Skeletal muscle tissue (tissue), 4 donors: ENCODE data around the gene USP34. TPM values are rescaled to one million over a fixed set of nuclear protein-coding genes. Genes with fewer than 3 reads are reported as not detected.
"Not testable (repeated sequence)": the region's sequence is repeated elsewhere in the genome, so short reads cannot be mapped to it uniquely, and the experiment has no call there.

Experiments
- H3K27ac ChIP-seq: one replicate; pipeline ENCODE4 v1.7.0; 2013; ENCODE audit warnings: mild to moderate bottlenecking, low read depth, low read length, inconsistent platforms
- H3K27me3 ChIP-seq, 3 donors: one replicate each; pipeline ENCODE4 v1.7.0; 2013; ENCODE audit warnings: low read length in 3 of 3; ENCODE audit not compliant: control insufficient read depth in 3 of 3, insufficient read depth in 3 of 3
- H3K36me3 ChIP-seq, 3 donors: one replicate each; pipeline ENCODE4 v1.7.0; 2013; ENCODE audit warnings: low read length in 3 of 3; ENCODE audit not compliant: control insufficient read depth in 3 of 3, insufficient read depth in 3 of 3
- H3K4me1 ChIP-seq, 3 donors: one replicate each; pipeline ENCODE4 v1.7.0; 2013; ENCODE audit warnings: low read length in 3 of 3, mild to moderate bottlenecking in 3 of 3; ENCODE audit not compliant: control insufficient read depth in 3 of 3, insufficient read depth in 3 of 3
- H3K4me3 ChIP-seq, 3 donors: one replicate each; pipeline ENCODE4 v1.7.0; 2013; ENCODE audit warnings: low read length in 3 of 3
- H3K9ac ChIP-seq, 3 donors: one replicate each; pipeline ENCODE4 v1.7.0; 2013; ENCODE audit warnings: low read length in 3 of 3, mild to moderate bottlenecking in 3 of 3, moderate library complexity in 2 of 3, low read depth in 1 of 3
- H3K9me3 ChIP-seq, 3 donors: one replicate each; pipeline ENCODE4 v1.7.0; 2013; ENCODE audit warnings: low read length in 3 of 3; ENCODE audit not compliant: control insufficient read depth in 3 of 3
- total RNA-seq: library from RNA; depleted of rRNA; stranded (reverse); fragments of >200 nt; gene quantifications from one replicate; pipeline ENCODE4 v1.2.3, GENCODE V29; 2014
- donor health status: Osteomylitis.

Gene USP34
- total RNA-seq, 1 donor from 2014 or later: 108 TPM

DNA sequence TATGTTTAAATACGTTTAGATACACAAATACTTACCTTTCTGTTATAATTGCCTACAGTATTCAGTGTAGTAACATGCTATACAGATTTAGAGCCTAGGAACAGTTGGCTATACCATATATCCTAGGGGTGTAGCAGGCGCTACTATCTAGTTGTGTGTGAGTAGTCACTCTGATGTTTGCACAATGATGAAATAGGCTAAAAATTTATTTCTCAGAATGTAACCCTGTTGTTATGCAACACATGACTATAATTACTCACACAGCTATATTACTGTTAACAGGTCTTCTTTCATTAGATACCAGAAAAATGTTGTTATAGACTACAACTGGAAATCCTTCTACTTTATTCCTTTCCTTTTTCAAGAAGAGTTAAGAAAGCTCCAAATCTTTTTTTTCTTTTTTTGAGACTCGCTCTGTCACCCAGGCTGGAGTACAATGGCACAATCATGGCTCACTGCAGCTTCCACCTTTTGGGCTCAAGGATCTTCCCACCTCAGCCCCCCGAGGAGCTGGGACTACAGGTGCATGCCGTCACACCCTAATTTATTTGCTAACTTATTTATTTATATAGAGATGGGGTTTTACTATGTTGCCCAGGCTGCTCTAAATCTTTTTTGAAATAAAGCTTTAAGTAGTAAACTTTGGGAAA is 260.4 kb downstream of the USP34 start:
- Histone ChIP-seq H3K27me3 (no peaks in the 10 kb centered on the region), H3K9me3 (no peaks in the 10 kb centered on the region), H3K27ac (peak overlapping the region; percentile 0), H3K9ac (no peak overlapping the region), H3K4me1 (peaks cover 0 to 3% (median 0%) of the 10 kb centered on the region in 3 donors), H3K36me3 (peaks cover 17 to 42% (median 37%) of the 10 kb centered on the region in 3 donors), H3K4me3 (no peak overlapping the region)

DNA sequence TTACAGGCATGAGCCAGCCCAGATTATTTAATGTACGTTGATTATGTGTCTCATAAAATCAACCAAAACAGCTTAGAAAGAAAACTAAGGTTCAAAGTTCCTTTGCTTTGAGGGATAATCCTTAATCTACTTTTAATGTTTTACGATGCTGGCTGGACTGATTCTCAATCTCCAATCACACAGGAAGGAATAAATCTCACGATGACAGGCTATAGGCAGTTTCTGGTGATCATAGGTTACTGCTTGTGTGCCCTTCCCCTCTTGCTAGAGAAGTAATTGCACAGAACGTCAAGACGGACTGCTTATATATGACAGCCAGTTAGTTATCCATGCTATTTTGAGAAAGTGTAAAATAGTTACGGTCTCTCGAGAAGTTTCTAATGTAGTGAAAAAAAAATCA is 265.8 kb downstream of the USP34 start:
- H3K4me1 ChIP-seq: peaks cover 0 to 2% (median 0%) of the 10 kb centered on the region in 3 donors
- no peak overlapping the region for H3K4me3 ChIP-seq
- no peak overlapping the region for H3K9ac ChIP-seq
- H3K27me3 ChIP-seq: no peaks in the 10 kb centered on the region
- peaks cover 13 to 63% (median 58%) of the 10 kb centered on the region in 3 donors for H3K36me3 ChIP-seq
- no peak overlapping the region for H3K27ac ChIP-seq
- H3K9me3 ChIP-seq: no peaks in the 10 kb centered on the region

DNA sequence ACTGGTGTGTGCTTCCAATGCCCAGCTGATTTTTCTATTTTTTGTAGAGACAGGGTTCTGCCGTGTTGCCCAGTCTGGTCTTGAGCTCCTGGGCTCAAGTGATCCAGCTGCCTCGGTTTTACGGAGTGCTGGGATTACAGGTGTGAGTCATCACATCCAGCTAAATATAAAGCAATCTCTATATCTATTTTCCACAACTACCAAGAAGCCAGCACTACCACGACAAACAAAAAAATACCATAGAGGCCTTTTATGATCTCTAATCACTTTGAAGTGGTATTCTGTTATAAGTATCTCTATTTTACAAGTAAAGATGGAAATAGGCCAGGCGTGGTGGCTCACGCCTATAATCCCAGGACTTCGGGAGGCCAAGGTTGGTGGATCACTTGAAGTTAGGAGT is 274.2 kb downstream of the USP34 start:
- no peak overlapping the region for H3K27ac ChIP-seq
- H3K9me3 ChIP-seq: no peaks in the 10 kb centered on the region
- H3K27me3 ChIP-seq: no peaks in the 10 kb centered on the region
- no peak overlapping the region for H3K9ac ChIP-seq
- peaks cover 0 to 27% (median 19%) of the 10 kb centered on the region in 3 donors for H3K36me3 ChIP-seq
- H3K4me1 ChIP-seq: no peaks in the 10 kb centered on the region
- no peak overlapping the region for H3K4me3 ChIP-seq

DNA sequence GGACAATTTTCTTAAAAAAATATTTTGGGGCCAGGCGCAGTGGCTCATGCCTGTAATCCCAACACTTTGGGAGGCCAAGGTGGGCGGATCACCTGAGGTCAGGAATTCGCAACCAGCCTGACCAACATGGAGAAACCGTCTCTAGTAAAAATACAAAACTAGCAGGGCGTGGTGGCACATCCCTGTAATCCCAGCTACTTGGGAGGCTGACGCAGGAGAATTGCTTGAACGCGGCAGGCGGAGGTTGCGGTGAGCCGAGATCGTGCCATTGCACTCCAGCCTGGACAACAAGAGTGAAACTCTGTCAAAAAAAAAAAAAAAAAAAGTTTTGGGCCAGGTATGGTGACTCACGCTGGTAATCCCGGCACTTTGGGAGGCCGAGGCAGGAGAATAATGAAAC is 276.2 kb downstream of the USP34 start:
- not testable (repeated sequence) for H3K4me1 ChIP-seq, H3K4me3 ChIP-seq, H3K9ac ChIP-seq, H3K9me3 ChIP-seq, H3K27ac ChIP-seq, H3K27me3 ChIP-seq
- H3K36me3 ChIP-seq: peaks cover 3 to 35% (median 35%) of the 10 kb centered on the region in 3 donors

DNA sequence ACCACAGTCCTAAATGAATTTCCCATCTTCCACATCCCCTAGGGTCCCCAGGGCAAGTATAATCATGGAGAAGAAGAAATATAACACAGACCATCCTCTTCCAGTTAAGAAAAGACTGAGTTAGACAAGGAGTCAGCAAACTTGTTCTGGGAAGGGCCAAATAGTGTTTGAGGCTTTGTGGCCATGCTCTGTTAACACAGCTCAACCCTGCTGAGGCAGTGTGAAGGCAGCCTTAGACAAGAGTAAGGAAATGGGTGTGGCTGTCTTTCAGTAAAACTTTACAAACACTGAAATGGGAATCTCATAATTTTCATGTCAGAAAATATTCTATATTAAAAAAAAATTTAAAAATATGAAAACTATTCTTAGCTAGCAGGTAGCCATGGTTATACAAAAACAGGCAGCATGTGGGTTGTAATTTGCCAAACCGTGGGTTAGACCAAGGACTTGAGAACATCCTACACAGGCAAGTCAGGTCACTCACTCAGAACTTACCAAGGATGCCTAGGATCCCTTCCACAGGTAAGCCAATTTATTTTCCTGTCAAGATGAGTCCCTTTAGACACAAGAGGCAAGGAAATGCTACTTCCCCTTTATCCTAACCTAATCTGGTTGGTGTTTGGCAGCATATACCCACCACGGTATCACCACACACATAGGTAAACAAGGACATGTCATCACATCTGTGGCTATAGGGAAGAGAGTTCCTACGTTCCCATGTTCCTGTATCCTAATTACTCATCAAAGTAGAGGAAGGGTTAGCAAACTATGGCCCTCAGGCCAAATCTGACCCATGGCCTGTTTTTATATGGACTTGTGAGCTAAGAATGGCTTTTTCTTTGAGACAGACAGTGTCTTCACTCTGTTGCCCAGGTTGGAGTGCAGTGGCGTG is 277.0 kb downstream of the USP34 start:
- Histone ChIP-seq H3K9ac (no peak overlapping the region), H3K36me3 (peaks cover 3 to 39% (median 37%) of the 10 kb centered on the region in 3 donors), H3K9me3 (no peaks in the 10 kb centered on the region), H3K4me3 (no peak overlapping the region), H3K27ac (no peak overlapping the region), H3K27me3 (no peaks in the 10 kb centered on the region), H3K4me1 (no peaks in the 10 kb centered on the region)

DNA sequence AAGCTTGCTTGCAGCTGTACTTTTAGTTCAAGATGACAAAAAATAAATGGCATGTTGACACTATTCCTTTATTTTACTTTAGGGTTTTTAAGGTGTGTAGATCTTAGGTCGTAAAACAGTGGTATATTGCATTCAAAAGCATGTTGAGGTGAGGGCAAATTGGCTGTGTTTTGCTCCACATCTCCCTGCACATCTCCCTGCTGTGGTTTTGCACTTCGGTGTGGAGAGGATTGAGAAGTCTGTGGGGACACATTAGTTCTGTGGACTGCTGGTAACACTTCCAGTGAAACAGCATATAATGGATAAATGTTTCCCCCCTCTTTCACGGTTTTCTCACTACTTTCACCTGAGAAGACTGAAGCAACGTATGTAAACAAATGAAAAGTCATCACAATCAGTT is 283.8 kb downstream of the USP34 start:
- Histone ChIP-seq H3K4me3 (no peak overlapping the region), H3K4me1 (no peaks in the 10 kb centered on the region), H3K9ac (no peak overlapping the region), H3K27ac (no peak overlapping the region), H3K27me3 (no peaks in the 10 kb centered on the region), H3K9me3 (no peaks in the 10 kb centered on the region), H3K36me3 (peaks cover 38 to 83% (median 81%) of the 10 kb centered on the region in 3 donors)

DNA sequence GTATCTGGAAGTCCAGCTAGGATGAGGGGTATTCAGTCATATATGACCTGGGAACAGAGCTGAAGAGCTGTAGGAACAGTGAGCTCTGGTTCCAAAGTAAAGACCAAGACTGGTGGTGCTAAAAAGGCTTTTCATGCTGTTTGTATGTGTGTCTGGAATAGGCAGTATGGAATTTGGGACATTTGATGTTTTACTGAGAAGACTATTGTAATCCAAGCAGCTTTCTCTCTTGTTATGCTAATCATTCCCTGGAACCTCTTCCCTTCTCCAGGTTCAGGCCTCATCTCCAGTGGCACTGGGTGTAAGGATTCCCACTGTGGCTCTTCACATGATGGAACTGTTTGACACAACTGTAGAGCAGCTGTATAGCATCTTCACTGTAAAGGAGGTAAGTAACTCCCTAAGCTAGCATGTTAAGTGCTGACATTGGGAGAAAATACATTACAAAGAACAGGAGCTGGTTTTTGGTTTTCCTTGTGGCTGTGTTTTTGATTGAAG is 285.6 kb downstream of the USP34 start:
- H3K4me1 ChIP-seq: peaks cover 13% of the 10 kb centered on the region in 3 donors
- H3K9me3 ChIP-seq: no peaks in the 10 kb centered on the region
- H3K27me3 ChIP-seq: no peaks in the 10 kb centered on the region
- H3K36me3 ChIP-seq: peaks cover 50 to 81% (median 77%) of the 10 kb centered on the region in 3 donors
- H3K4me3 ChIP-seq: no peak overlapping the region
- H3K9ac ChIP-seq: no peak overlapping the region
- no peak overlapping the region for H3K27ac ChIP-seq

DNA sequence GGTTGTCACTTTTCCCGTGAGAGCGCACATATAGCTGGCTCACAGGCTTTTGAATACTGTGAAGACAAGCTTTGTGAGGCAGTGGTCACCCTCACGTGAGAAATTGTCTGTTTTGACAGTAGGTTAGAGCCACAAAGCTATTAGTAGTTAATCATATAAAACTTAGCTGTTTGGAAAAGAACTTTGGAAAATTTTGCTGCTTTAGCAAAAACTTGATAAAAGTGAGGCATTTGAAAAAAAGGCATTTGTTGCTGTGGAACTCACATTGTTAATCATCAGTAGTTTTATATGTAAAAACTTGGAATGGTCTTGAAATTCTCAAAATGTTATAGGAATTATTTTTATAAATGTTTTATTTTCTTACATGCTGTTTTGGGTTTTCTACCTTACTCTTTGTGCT is 286.6 kb downstream of the USP34 start:
- peaks cover 23 to 24% (median 23%) of the 10 kb centered on the region in 3 donors for H3K4me1 ChIP-seq
- no peak overlapping the region for H3K27ac ChIP-seq
- H3K9ac ChIP-seq: no peak overlapping the region
- H3K9me3 ChIP-seq: no peaks in the 10 kb centered on the region
- H3K4me3 ChIP-seq: no peak overlapping the region
- H3K36me3 ChIP-seq: peaks cover 50 to 76% (median 71%) of the 10 kb centered on the region in 3 donors
- no peaks in the 10 kb centered on the region for H3K27me3 ChIP-seq

DNA sequence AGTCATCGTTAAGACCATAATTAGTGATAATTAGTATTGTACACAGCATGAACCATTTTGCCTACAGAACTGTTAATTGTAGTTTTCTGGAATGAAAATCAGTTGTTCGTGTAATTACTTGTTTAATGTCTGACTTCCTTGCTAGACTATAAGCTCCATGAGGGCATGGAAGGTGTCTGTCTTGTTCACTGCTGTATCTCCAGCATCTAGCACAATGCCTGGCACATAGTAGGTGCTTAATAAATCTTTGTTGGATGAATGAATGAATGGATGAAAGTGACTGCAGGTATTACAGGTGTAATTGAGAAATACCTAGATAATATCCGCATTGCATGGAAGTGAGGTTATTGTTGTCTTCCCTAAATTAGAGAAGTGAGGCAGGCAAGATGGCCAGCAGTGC is 287.1 kb downstream of the USP34 start:
- no peaks in the 10 kb centered on the region for H3K9me3 ChIP-seq
- H3K27me3 ChIP-seq: no peaks in the 10 kb centered on the region
- H3K9ac ChIP-seq: no peak overlapping the region
- no peak overlapping the region for H3K4me3 ChIP-seq
- no peak overlapping the region for H3K27ac ChIP-seq
- H3K36me3 ChIP-seq: peaks cover 50 to 77% (median 68%) of the 10 kb centered on the region in 3 donors
- H3K4me1 ChIP-seq: peaks cover 28% of the 10 kb centered on the region in 3 donors

DNA sequence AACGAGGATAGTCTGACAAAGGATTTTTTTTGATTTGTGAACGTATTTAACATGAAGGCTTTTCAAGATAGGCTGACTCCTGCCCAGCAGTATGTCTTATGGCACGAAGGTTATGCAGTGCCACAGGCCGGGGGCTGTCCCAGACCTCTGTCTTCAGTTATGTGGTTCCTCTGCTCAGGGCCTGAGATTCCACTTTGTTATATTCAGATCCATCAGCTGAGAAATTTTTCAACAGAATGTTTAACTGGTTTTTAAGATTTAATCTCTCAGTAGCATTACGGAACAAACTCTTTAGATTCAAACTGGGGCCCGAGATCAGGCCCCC is 288.9 kb downstream of the USP34 start:
- H3K27me3 ChIP-seq: no peaks in the 10 kb centered on the region
- no peak overlapping the region for H3K9ac ChIP-seq
- no peaks in the 10 kb centered on the region for H3K9me3 ChIP-seq
- H3K36me3 ChIP-seq: peaks cover 46 to 63% (median 50%) of the 10 kb centered on the region in 3 donors
- H3K4me1 ChIP-seq: peaks cover 36 to 39% (median 38%) of the 10 kb centered on the region in 3 donors
- H3K4me3 ChIP-seq: no peak overlapping the region
- H3K27ac ChIP-seq: no peak overlapping the region
